MCF 10A (cell line): ENCODE measurements around the gene ADCK1. TPM values are rescaled to one million over a fixed set of nuclear protein-coding genes. Genes with fewer than 3 reads are reported as not detected.

Source experiments
- BruUV-seq: library from RNA; stranded (reverse); fragments of 400-500 nt; replicated peaks from 2 replicates; lab custom pipeline; 2021; lab: Mats Ljungman, UMichigan
- CTCF ChIA-PET: fragments of 300-600 bp; sonication (Branson Sonifier 250); formaldehyde crosslinking; extraction: SDS; loops from one replicate; lab custom pipeline; 2021; ENCODE audit warnings: antibody characterized with exemption, inconsistent platforms; lab: Yijun Ruan, JAX
- POLR2A ChIA-PET: fragments of 300-600, 350-650 bp; sonication (Branson Sonifier 250); formaldehyde crosslinking; extraction: SDS; loops from one replicate; lab custom pipeline; 2020; ENCODE audit warnings: antibody characterized with exemption, inconsistent platforms; lab: Yijun Ruan, JAX
- DNase-seq: peaks from one replicate; pipeline ENCODE4 v3.0.0-alpha.2; 2018; ENCODE audit not compliant: unreplicated experiment
- H3K27ac Mint-ChIP-seq: one replicate; pipeline ENCODE4 v1.8.0; 2022; ENCODE audit warnings: mild to moderate bottlenecking, low read depth, mixed read lengths; ENCODE audit not compliant: unreplicated experiment
- H3K27me3 Mint-ChIP-seq: one replicate; pipeline ENCODE4 v1.8.0; 2022; ENCODE audit warnings: mixed read lengths; ENCODE audit not compliant: insufficient read depth, unreplicated experiment
- H3K36me3 Mint-ChIP-seq: one replicate; pipeline ENCODE4 v1.8.0; 2022; ENCODE audit warnings: mild to moderate bottlenecking, moderate library complexity, mixed read lengths; ENCODE audit not compliant: insufficient read depth, unreplicated experiment
- H3K4me1 Mint-ChIP-seq: one replicate; pipeline ENCODE4 v1.8.0; 2022; ENCODE audit warnings: mixed read lengths; ENCODE audit not compliant: insufficient read depth, unreplicated experiment
- H3K4me3 Mint-ChIP-seq: one replicate; pipeline ENCODE4 v1.8.0; 2022; ENCODE audit warnings: mild to moderate bottlenecking, moderate library complexity, mixed read lengths; ENCODE audit not compliant: unreplicated experiment
- H3K9me3 Mint-ChIP-seq: one replicate; pipeline ENCODE4 v1.8.0; 2022; ENCODE audit warnings: mixed read lengths; ENCODE audit not compliant: unreplicated experiment
- intact Hi-C: fragments of 100-400 bp; cut with micrococcal nuclease; formaldehyde crosslinking; loops from 2 replicates; pipeline ENCODE4 v1.14.1; 2022
- total RNA-seq: library from RNA; stranded (reverse); gene quantifications from 2 replicates; pipeline ENCODE4 v1.2.3, GENCODE V29; 2022
- TF ChIP-seq, protein P1 (sequence below): fragments of 200-600 bp; IDR thresholded peaks from one replicate; pipeline ENCODE4 v1.8.0; 2022; ENCODE audit warnings: antibody characterized with exemption, mild to moderate bottlenecking; ENCODE audit not compliant: unreplicated experiment

ADCK1 gene
- total RNA-seq, 1 experiment from 2014 or later = 7.0 TPM

DNA sequence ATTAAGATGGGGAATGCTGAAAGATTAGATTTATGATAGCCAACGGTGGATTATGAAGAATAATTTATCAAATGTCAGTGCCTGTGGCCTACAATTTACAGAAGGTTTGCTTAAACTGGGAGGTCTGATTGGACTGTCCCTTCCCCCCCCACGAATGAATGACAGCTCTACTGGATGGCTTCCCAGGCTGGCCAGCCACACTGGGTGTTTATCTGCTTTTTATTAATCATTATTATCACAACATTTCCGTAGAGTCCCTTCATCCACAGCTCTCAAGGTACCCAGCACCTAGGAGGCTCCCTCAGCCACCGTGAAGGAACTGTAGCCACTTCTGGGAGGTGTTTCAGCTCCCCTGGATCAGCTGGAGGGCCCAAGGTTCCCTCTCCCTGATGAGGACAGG is 78.9 kb downstream of the ADCK1 start:
- Mint-ChIP-seq H3K9me3 (no peaks in the 10 kb centered on the region), H3K27me3 (no peaks in the 10 kb centered on the region), H3K36me3 (no peaks in the 10 kb centered on the region), H3K4me3 (no peak overlapping the region), H3K27ac (peak overlapping the region; percentile 60), H3K4me1 (peaks cover 6% of the 10 kb centered on the region)
- no peak for DNase-seq
- ChIA-PET CTCF (interaction anchor here (2.1 to 4.7 kb wide), 2 partner anchors 16 to 688 kb away, joined by 4 to 27 read pairs; no protein-coding TSS in a partner anchor), POLR2A (no interaction called here)
- BruUV-seq = no TSS peak
- intact Hi-C loops = no loop called here
- TF ChIP-seq, protein P1, sequence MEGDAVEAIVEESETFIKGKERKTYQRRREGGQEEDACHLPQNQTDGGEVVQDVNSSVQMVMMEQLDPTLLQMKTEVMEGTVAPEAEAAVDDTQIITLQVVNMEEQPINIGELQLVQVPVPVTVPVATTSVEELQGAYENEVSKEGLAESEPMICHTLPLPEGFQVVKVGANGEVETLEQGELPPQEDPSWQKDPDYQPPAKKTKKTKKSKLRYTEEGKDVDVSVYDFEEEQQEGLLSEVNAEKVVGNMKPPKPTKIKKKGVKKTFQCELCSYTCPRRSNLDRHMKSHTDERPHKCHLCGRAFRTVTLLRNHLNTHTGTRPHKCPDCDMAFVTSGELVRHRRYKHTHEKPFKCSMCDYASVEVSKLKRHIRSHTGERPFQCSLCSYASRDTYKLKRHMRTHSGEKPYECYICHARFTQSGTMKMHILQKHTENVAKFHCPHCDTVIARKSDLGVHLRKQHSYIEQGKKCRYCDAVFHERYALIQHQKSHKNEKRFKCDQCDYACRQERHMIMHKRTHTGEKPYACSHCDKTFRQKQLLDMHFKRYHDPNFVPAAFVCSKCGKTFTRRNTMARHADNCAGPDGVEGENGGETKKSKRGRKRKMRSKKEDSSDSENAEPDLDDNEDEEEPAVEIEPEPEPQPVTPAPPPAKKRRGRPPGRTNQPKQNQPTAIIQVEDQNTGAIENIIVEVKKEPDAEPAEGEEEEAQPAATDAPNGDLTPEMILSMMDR = no peak

DNA sequence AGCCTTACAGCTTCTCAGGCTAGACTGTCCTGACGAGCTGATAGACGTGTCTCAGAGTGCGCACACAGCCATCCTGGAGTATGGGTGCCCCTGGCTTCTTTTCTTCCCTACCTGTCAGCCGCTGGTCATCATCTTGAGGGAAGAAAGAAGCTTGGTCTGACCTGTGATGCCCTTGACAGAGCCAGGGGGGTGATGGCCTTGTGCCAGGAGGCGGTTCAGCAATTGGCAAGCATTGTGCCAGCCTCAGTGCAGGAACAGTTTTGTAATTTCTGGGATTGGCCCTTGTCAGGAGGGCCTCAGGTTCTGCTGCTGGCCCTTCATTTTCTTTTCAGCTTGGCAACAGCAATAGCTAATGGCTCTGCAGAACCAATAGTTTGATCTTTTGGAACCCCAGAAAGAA is 80.1 kb downstream of the ADCK1 start:
- Mint-ChIP-seq H3K36me3 (no peaks in the 10 kb centered on the region), H3K27me3 (no peaks in the 10 kb centered on the region), H3K4me1 (peaks cover 6% of the 10 kb centered on the region), H3K4me3 (no peak overlapping the region), H3K27ac (no peak overlapping the region), H3K9me3 (no peaks in the 10 kb centered on the region)
- ChIA-PET POLR2A (no interaction called here), CTCF (interaction anchor here (0.8 to 4.7 kb wide), 3 partner anchors 17 to 686 kb away, joined by 4 to 27 read pairs (median 4); no protein-coding TSS in a partner anchor)
- DNase-seq = no peak
- intact Hi-C loops = no loop called here
- TF ChIP-seq, protein P1 = no peak
- no TSS peak for BruUV-seq

DNA sequence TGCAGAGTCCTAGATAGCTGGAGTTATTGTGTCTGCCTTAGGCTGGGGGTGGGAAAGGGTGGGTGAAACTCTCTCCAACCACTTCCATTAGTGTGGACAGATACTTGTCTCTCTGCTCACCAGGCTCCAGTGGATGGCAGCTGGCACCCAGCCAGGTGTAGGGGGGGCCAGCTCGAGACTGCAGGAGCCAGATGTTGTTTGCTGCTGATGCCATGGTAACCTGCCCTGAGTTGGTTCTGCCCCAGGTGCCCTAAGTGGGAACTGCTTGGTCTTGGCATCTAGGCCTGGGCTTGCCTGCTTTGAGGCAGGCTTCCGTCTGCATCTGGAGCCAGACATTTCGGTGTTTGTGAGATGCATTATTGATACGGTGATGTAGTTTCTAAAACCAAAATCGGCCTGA is 82.2 kb downstream of the ADCK1 start:
- H3K36me3 Mint-ChIP-seq = no peaks in the 10 kb centered on the region
- H3K9me3 Mint-ChIP-seq = no peaks in the 10 kb centered on the region
- POLR2A ChIA-PET = no interaction called here
- no peaks in the 10 kb centered on the region for H3K27me3 Mint-ChIP-seq
- CTCF ChIA-PET = interaction anchor here (1.3 to 4.7 kb wide), 2 partner anchors 9 to 19 kb away, joined by 3 to 27 read pairs; no protein-coding TSS in a partner anchor
- no peak overlapping the region for H3K4me3 Mint-ChIP-seq
- H3K4me1 Mint-ChIP-seq = peaks cover 6% of the 10 kb centered on the region
- H3K27ac Mint-ChIP-seq = no peak overlapping the region
- no TSS peak for BruUV-seq
- intact Hi-C loops = no loop called here
- no peak for DNase-seq
- TF ChIP-seq, protein P1 = no peak

DNA sequence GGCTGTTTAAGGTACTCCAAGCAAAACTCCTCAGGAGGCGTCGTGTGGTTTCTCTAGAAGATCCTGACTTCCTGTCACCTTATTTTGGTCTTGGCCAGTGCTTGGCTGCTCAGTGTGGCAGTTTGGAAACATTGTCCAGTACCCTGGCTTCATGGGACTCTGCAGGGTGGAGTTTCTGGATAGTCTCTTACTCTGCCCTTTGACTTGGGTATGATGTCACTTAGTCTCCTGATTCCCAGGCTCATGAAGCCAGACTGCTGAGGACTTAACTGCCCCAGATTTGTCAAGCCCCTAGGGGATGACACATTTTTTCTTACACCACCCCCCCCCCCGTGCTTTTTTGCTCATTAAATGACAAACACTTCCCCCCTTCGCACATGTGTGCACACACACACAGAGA is 82.7 kb downstream of the ADCK1 start:
- intact Hi-C loops = no loop called here
- H3K4me1 Mint-ChIP-seq = peaks cover 6% of the 10 kb centered on the region
- no TSS peak for BruUV-seq
- TF ChIP-seq, protein P1 = no peak
- no peak overlapping the region for H3K4me3 Mint-ChIP-seq
- no peak for DNase-seq
- H3K9me3 Mint-ChIP-seq = no peaks in the 10 kb centered on the region
- CTCF ChIA-PET = no interaction called here
- POLR2A ChIA-PET = interaction anchor here (0.6 kb wide), 1 partner anchor 32 kb away, joined by 3 read pairs; no protein-coding TSS in a partner anchor
- H3K36me3 Mint-ChIP-seq = no peaks in the 10 kb centered on the region
- no peak overlapping the region for H3K27ac Mint-ChIP-seq
- no peaks in the 10 kb centered on the region for H3K27me3 Mint-ChIP-seq
